ENCODE measurements around the gene HEPHL1.
"Not testable (repeated sequence)": the region's sequence is repeated elsewhere in the genome, so short reads cannot be mapped to it uniquely, and the experiment has no call there.

HEPHL1 gene

DNA sequence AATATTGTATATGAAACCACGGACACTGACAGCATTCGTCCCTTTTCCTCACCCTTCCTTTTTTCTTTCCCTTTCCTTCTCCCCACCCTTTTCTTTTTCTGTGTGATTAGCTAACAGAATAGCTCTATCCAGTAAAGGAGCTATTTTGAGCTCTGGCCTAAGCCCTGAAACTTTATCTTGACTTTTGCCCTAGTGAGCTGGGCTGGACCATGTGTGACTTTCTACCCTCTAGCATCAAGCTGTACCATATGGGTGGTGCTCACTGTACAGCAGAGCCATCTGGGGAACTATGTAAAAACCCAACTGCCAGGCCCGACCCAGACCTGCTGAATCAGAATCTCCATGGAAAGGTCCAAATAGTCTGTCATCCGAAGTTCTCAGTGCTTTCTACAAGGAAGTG is 85.6 kb downstream of the HEPHL1 start:
- TF ChIP-seq ZNF274 (IDR thresholded peaks at IDR 0.05; ENCODE audit: low read depth, low read length) (no peak), YY1 (IDR thresholded peaks at IDR 0.05; ENCODE audit: insufficient read depth, insufficient read length) (no peak), SUZ12 (IDR thresholded peaks at IDR 0.05; ENCODE audit: extremely low read depth, insufficient read depth, insufficient read length) (no peak)
- no peak for DNase-seq (ENCODE audit: low read depth, low spot score)
- no peak overlapping the region for H3K9ac ChIP-seq (ENCODE audit: insufficient read length, low read depth)
- no peaks in the 10 kb centered on the region for H3K36me3 ChIP-seq (ENCODE audit: insufficient read depth, insufficient read length, low read length)
- H3K4me1 ChIP-seq (ENCODE audit: insufficient read depth, insufficient read length) = no peaks in the 10 kb centered on the region
- H3K27me3 ChIP-seq (ENCODE audit: insufficient read depth, insufficient read length) = no peaks in the 10 kb centered on the region
- H3K4me3 ChIP-seq (ENCODE audit: insufficient read length, low read depth) = no peak overlapping the region
- H3K9me3 ChIP-seq (ENCODE audit: insufficient read depth, low read length) = peaks cover 9% of the 10 kb centered on the region; the same call in 1 of the 2 replicates

DNA sequence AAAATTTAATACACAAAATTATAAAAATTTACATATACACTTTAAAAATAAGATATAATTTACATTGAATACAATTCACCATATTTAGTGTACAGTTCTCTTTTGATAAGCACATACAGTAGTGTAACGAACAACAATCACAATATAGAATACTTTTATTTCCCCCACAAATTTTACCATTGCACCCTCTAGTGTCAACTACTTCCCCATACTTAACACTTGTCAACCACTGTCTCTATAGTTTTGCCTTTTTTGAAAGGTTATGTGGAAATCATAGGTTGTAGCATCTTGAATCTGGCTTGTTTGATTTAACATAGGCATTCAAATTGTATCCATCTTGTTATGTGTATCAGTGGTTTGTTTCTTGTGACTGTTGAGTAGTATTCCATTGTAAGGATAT is 86.2 kb downstream of the HEPHL1 start:
- no peaks in the 10 kb centered on the region for H3K36me3 ChIP-seq (ENCODE audit: insufficient read depth, insufficient read length, low read length)
- H3K27me3 ChIP-seq (ENCODE audit: insufficient read depth, insufficient read length) = no peaks in the 10 kb centered on the region
- H3K4me1 ChIP-seq (ENCODE audit: insufficient read depth, insufficient read length) = no peaks in the 10 kb centered on the region
- no peak for TF ChIP-seq YY1 (IDR thresholded peaks at IDR 0.05; ENCODE audit: insufficient read depth, insufficient read length)
- TF ChIP-seq SUZ12 (IDR thresholded peaks at IDR 0.05; ENCODE audit: extremely low read depth, insufficient read depth, insufficient read length) = no peak
- no peak for TF ChIP-seq ZNF274 (IDR thresholded peaks at IDR 0.05; ENCODE audit: low read depth, low read length)
- peaks cover 9% of the 10 kb centered on the region; the same call in 1 of the 2 replicates for H3K9me3 ChIP-seq (ENCODE audit: insufficient read depth, low read length)
- H3K9ac ChIP-seq (ENCODE audit: insufficient read length, low read depth) = no peak overlapping the region
- no peak overlapping the region for H3K4me3 ChIP-seq (ENCODE audit: insufficient read length, low read depth)
- DNase-seq (ENCODE audit: low read depth, low spot score) = no peak

DNA sequence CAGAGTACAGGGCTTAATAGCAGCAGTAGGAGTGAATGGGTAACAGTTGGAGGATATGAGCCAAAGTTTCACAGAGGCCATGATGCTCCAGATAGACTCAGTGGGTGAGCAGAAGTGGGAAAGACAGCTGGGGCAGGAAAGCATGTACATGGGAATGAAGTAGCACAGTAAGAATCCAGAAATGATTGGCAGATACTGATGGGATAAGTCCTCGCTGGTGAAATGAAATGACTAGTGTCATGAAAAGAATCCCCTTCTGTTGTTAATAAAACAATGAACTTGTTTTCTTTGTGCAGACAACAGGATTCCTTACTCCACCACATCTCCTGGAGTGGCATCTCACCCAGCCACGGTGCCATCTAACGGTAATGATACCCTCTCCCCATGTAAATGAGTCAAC is 90.1 kb downstream of the HEPHL1 start:
- Histone ChIP-seq H3K9me3 (ENCODE audit: insufficient read depth, low read length) (peaks cover 9% of the 10 kb centered on the region; the same call in 1 of the 2 replicates), H3K9ac (ENCODE audit: insufficient read length, low read depth) (no peak overlapping the region), H3K4me1 (ENCODE audit: insufficient read depth, insufficient read length) (no peaks in the 10 kb centered on the region), H3K27me3 (ENCODE audit: insufficient read depth, insufficient read length) (no peaks in the 10 kb centered on the region), H3K36me3 (ENCODE audit: insufficient read depth, insufficient read length, low read length) (no peaks in the 10 kb centered on the region), H3K4me3 (ENCODE audit: insufficient read length, low read depth) (no peak overlapping the region)
- TF ChIP-seq YY1 (IDR thresholded peaks at IDR 0.05; ENCODE audit: insufficient read depth, insufficient read length) (no peak), ZNF274 (IDR thresholded peaks at IDR 0.05; ENCODE audit: low read depth, low read length) (no peak), SUZ12 (IDR thresholded peaks at IDR 0.05; ENCODE audit: extremely low read depth, insufficient read depth, insufficient read length) (no peak)
- no peak for DNase-seq (ENCODE audit: low read depth, low spot score)

DNA sequence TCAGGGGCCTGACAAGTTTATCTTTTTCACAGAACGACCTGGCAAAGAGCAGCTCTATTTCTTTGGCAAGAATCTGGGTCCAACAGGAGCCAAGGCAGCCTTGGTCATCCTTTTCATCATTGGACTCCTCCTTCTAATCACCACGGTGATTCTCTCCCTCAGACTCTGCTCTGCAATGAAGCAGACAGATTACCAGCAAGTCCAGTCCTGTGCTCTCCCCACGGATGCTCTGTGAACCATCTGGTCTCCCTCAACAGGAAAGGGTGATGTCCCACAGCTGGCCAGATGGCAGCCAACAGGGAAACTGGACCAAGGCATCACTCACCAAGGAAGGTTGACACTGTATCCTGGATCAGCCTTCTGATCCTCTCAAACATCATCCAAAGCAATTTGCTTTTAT is 90.5 kb downstream of the HEPHL1 start:
- TF ChIP-seq ZNF274 (IDR thresholded peaks at IDR 0.05; ENCODE audit: low read depth, low read length) (no peak), SUZ12 (IDR thresholded peaks at IDR 0.05; ENCODE audit: extremely low read depth, insufficient read depth, insufficient read length) (no peak), YY1 (IDR thresholded peaks at IDR 0.05; ENCODE audit: insufficient read depth, insufficient read length) (no peak)
- Histone ChIP-seq H3K4me3 (ENCODE audit: insufficient read length, low read depth) (no peak overlapping the region), H3K9me3 (ENCODE audit: insufficient read depth, low read length) (peaks cover 9% of the 10 kb centered on the region; the same call in 1 of the 2 replicates), H3K36me3 (ENCODE audit: insufficient read depth, insufficient read length, low read length) (no peaks in the 10 kb centered on the region), H3K9ac (ENCODE audit: insufficient read length, low read depth) (no peak overlapping the region), H3K27me3 (ENCODE audit: insufficient read depth, insufficient read length) (no peaks in the 10 kb centered on the region), H3K4me1 (ENCODE audit: insufficient read depth, insufficient read length) (no peaks in the 10 kb centered on the region)
- no peak for DNase-seq (ENCODE audit: low read depth, low spot score)

DNA sequence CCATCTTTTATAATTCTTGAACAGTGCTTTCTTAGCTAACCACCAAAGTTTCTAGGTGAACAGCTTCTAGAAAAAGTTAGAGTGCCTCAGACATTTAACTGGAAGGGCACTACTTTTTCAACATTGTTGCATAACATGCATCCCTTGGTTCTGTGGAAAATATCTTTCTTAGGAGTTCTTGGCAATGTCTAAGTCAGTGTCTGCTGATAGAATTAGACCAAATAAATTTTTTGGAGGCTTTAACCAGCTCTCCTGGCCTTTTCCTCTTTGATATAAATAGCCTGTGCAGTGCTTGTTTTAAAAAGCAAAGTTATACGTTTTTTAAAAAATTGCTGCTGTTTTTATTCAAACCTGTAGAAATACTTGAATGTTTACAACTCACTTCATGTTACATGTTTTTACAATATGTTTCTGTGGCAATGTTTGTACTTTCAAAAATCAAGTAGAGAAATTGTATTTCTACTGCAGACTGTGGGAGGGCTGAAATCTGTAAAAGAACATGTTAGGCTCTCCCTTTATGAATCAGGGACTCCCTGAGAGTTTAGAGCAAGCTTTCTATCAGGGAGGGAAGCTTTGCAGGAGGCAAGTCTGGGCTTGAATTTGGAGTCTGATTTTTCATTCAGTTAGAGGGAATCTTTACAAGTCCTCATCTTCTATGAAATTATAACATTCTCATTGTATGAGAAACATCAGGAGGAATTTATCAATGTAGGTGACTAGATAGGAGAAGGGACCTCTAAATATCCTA is 91.2 kb downstream of the HEPHL1 start:
- H3K36me3 ChIP-seq (ENCODE audit: insufficient read depth, insufficient read length, low read length) = no peaks in the 10 kb centered on the region
- TF ChIP-seq ZNF274 (IDR thresholded peaks at IDR 0.05; ENCODE audit: low read depth, low read length) (no peak), SUZ12 (IDR thresholded peaks at IDR 0.05; ENCODE audit: extremely low read depth, insufficient read depth, insufficient read length) (no peak), YY1 (IDR thresholded peaks at IDR 0.05; ENCODE audit: insufficient read depth, insufficient read length) (no peak)
- DNase-seq (ENCODE audit: low read depth, low spot score) = no peak
- no peaks in the 10 kb centered on the region for H3K27me3 ChIP-seq (ENCODE audit: insufficient read depth, insufficient read length)
- H3K4me3 ChIP-seq (ENCODE audit: insufficient read length, low read depth) = no peak overlapping the region
- H3K4me1 ChIP-seq (ENCODE audit: insufficient read depth, insufficient read length) = no peaks in the 10 kb centered on the region
- H3K9me3 ChIP-seq (ENCODE audit: insufficient read depth, low read length) = peaks cover 9% of the 10 kb centered on the region; the same call in 1 of the 2 replicates
- no peak overlapping the region for H3K9ac ChIP-seq (ENCODE audit: insufficient read length, low read depth)

DNA sequence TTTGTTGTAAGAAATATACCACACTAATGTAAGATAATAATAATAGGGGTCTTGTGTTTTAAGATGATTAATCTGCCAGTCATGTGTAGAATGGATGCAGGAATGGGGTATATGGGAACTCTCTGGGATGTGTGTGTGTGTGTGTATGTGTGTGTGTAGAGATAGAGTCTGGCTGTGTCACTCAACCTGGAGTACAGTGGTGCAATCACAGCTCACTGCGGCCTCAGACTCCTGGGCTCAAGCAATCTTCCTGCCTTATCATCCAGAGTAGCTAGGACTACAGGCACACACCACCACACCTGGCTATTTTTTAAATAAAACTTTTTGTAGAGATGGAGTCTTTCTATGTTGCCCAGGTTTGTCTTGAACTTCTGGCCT is 96.0 kb downstream of the HEPHL1 start:
- peaks cover 8% of the 10 kb centered on the region; the same call in 1 of the 2 replicates for H3K9me3 ChIP-seq (ENCODE audit: insufficient read depth, low read length)
- no peaks in the 10 kb centered on the region for H3K36me3 ChIP-seq (ENCODE audit: insufficient read depth, insufficient read length, low read length)
- no peak overlapping the region for H3K9ac ChIP-seq (ENCODE audit: insufficient read length, low read depth)
- H3K4me3 ChIP-seq (ENCODE audit: insufficient read length, low read depth) = no peak overlapping the region
- no peaks in the 10 kb centered on the region for H3K4me1 ChIP-seq (ENCODE audit: insufficient read depth, insufficient read length)
- no peak for DNase-seq (ENCODE audit: low read depth, low spot score)
- no peaks in the 10 kb centered on the region for H3K27me3 ChIP-seq (ENCODE audit: insufficient read depth, insufficient read length)
- TF ChIP-seq YY1 (IDR thresholded peaks at IDR 0.05; ENCODE audit: insufficient read depth, insufficient read length) (no peak), ZNF274 (IDR thresholded peaks at IDR 0.05; ENCODE audit: low read depth, low read length) (no peak), SUZ12 (IDR thresholded peaks at IDR 0.05; ENCODE audit: extremely low read depth, insufficient read depth, insufficient read length) (no peak)

GRCh38 chr11:94117871-94118270 is 96.7 kb downstream of the HEPHL1 start:
- Histone ChIP-seq H3K4me3 (ENCODE audit: insufficient read length, low read depth) (no peak overlapping the region), H3K9me3 (ENCODE audit: insufficient read depth, low read length) (peaks cover 8% of the 10 kb centered on the region; the same call in 1 of the 2 replicates), H3K27me3 (ENCODE audit: insufficient read depth, insufficient read length) (no peaks in the 10 kb centered on the region), H3K36me3 (ENCODE audit: insufficient read depth, insufficient read length, low read length) (no peaks in the 10 kb centered on the region), H3K4me1 (ENCODE audit: insufficient read depth, insufficient read length) (no peaks in the 10 kb centered on the region), H3K9ac (ENCODE audit: insufficient read length, low read depth) (no peak overlapping the region)
- no peak for TF ChIP-seq YY1 (IDR thresholded peaks at IDR 0.05; ENCODE audit: insufficient read depth, insufficient read length)
- TF ChIP-seq ZNF274 (IDR thresholded peaks at IDR 0.05; ENCODE audit: low read depth, low read length) = no peak
- TF ChIP-seq SUZ12 (IDR thresholded peaks at IDR 0.05; ENCODE audit: extremely low read depth, insufficient read depth, insufficient read length) = no peak
- no peak for DNase-seq (ENCODE audit: low read depth, low spot score)

- DNase-seq (ENCODE audit: low read depth, low spot score); H3K36me3 ChIP-seq (ENCODE audit: insufficient read depth, insufficient read length, low read length); H3K27me3 ChIP-seq (ENCODE audit: insufficient read depth, insufficient read length); H3K4me1 ChIP-seq (ENCODE audit: insufficient read depth, insufficient read length); H3K9me3 ChIP-seq (ENCODE audit: insufficient read depth, low read length); H3K9ac ChIP-seq (ENCODE audit: insufficient read length, low read depth); H3K4me3 ChIP-seq (ENCODE audit: insufficient read length, low read depth): not testable (repeated sequence)
Observed at GRCh38 chr11:94119676-94120075, 98.5 kb downstream of the HEPHL1 start.

DNA sequence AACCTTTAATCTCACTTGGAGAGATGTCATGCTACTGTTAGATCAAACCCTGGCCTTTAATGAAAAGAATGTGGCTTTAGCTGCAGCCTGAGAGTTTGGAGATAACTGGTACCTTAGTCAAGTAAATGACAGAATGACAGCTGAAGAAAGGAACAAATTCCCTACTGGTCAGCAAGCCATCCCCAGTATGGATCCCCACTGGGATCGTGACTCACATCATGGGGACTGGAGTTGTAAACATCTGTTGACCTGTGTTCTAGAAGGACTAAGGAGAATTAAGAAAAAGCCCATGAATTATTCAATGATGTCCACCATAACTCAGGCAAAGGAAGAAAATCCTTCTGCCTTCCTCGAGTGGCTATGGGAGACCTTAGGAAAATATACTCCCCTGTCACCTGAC is 99.4 kb downstream of the HEPHL1 start:
- not testable (repeated sequence) for H3K27me3 ChIP-seq (ENCODE audit: insufficient read depth, insufficient read length); H3K36me3 ChIP-seq (ENCODE audit: insufficient read depth, insufficient read length, low read length); DNase-seq (ENCODE audit: low read depth, low spot score); H3K4me3 ChIP-seq (ENCODE audit: insufficient read length, low read depth); H3K9ac ChIP-seq (ENCODE audit: insufficient read length, low read depth); H3K4me1 ChIP-seq (ENCODE audit: insufficient read depth, insufficient read length)
- peaks cover 14% of the 10 kb centered on the region; the same call in 1 of the 2 replicates for H3K9me3 ChIP-seq (ENCODE audit: insufficient read depth, low read length)
